Heart left ventricle (tissue), 13 donors: ENCODE measurements around the gene GRIA3.

Experiments
- POLR2A ChIP-seq, 2 donors: fragments of 450-650 bp; IDR thresholded peaks; one replicate each; pipeline ENCODE4 v1.6.1; 2017; ENCODE audit warnings: antibody characterized with exemption in 2 of 2, mild to moderate bottlenecking in 2 of 2, moderate library complexity in 2 of 2
- TF ChIP-seq, protein P1 (sequence below), 12 donors: fragments of 200-600 bp; sonication (generic) in 4 of 12; IDR thresholded peaks; one replicate each; pipeline versions ENCODE4 v1.5.0 to v1.8.0; 2018 to 2022; ENCODE audit warnings: antibody characterized with exemption in 12 of 12, mild to moderate bottlenecking in 5 of 12
- donor health status: ischemic (EF 13 %, LVEDD 7.1; RV severe dilation, severe dysfunction).
- donor health status: DM: no; HTN: yes; CAD: no.
- donor health status: DM: no; HTN: no; CAD: no.
- donor health status: ischemic (EF 25% LVEDD 6.9; RV normal size, moderate dysfunction).
- donor health status: ischemic (EF 25% LVEDD 5.7; RV mildly dilated, moderate dysfunction).
- donor health status: ischemic (EF 35%, LVEDD 5.7; RV mildly dilated, moderate dysfunction).
- donor health status: nonischemic (EF 11% LVEDD 7.7; RV severe dilation, severe dysfunction).
- donor health status: DM: yes; HTN: yes; CAD: no.
- donor health status: PGD.
- donor health status: ischemic (EF 29% LVEDD 5.4; RV normal size, mild dysfunction).
- donor health status: nonischemic (EF 23%, LVEDD 6.1; RV moderate dilation, normal function).

DNA sequence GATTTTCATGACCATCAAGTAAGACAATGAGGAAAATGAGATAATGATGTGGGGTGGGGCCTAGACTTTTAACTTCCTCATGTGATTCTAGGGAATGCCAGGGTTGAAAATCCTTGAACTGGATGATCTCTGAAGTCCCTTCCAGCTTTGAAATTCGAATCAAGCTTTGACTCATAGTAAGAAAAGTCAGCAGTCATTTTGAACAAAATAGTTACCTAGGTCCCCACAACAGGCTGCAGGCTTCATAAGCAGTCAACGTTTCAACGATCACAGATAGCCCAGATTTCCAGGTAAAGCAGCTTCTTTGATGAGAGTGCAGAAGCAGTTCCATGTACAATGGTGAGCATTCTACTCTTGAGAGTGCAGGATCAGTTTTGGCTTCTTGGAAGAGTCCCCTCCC, 93.7 kb downstream of the GRIA3 start:
- TF ChIP-seq POLR2A (IDR thresholded peaks at IDR 0.05) = no peak
- TF ChIP-seq, protein P1, sequence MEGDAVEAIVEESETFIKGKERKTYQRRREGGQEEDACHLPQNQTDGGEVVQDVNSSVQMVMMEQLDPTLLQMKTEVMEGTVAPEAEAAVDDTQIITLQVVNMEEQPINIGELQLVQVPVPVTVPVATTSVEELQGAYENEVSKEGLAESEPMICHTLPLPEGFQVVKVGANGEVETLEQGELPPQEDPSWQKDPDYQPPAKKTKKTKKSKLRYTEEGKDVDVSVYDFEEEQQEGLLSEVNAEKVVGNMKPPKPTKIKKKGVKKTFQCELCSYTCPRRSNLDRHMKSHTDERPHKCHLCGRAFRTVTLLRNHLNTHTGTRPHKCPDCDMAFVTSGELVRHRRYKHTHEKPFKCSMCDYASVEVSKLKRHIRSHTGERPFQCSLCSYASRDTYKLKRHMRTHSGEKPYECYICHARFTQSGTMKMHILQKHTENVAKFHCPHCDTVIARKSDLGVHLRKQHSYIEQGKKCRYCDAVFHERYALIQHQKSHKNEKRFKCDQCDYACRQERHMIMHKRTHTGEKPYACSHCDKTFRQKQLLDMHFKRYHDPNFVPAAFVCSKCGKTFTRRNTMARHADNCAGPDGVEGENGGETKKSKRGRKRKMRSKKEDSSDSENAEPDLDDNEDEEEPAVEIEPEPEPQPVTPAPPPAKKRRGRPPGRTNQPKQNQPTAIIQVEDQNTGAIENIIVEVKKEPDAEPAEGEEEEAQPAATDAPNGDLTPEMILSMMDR (IDR thresholded peaks at IDR 0.05) = no peak
